Measurements from ENCODE around the gene SLC12A4.
A peak's percentile ranks its signal among the peaks of the same experiment; 100 is the strongest.

Gene SLC12A4

GRCh38 chr16:67950335-67950843 lies 18.0 kb downstream of the SLC12A4 start:
- no peaks in the 10 kb centered on the region for H3K9me3 ChIP-seq (ENCODE audit: control insufficient read depth in 5 of 5, low read length in 5 of 5)
- H3K4me3 ChIP-seq (ENCODE audit: low read depth in 1 of 5, low read length in 5 of 5) = no peak overlapping the region
- H3K9ac ChIP-seq (ENCODE audit: low read length in 5 of 5) = no peak overlapping the region
- no peaks in the 10 kb centered on the region for H3K27me3 ChIP-seq (ENCODE audit: control insufficient read depth in 5 of 5, insufficient read depth in 4 of 5, low read length in 5 of 5)
- peaks cover 0 to 97% (median 95%) of the 10 kb centered on the region in 5 donors for H3K36me3 ChIP-seq (ENCODE audit: control insufficient read depth in 5 of 5, insufficient read depth in 5 of 5, low read length in 5 of 5)
- H3K27ac ChIP-seq (ENCODE audit: low read depth, low read length) = no peak overlapping the region
- peaks cover 8 to 21% (median 20%) of the 10 kb centered on the region in 5 donors for H3K4me1 ChIP-seq (ENCODE audit: control insufficient read depth in 5 of 5, insufficient read depth in 5 of 5, low read length in 5 of 5)

- peaks cover 0 to 97% (median 95%) of the 10 kb centered on the region in 5 donors for H3K36me3 ChIP-seq (ENCODE audit: control insufficient read depth in 5 of 5, insufficient read depth in 5 of 5, low read length in 5 of 5)
- no peaks in the 10 kb centered on the region for H3K9me3 ChIP-seq (ENCODE audit: control insufficient read depth in 5 of 5, low read length in 5 of 5)
- peaks cover 10 to 29% (median 28%) of the 10 kb centered on the region in 5 donors for H3K4me1 ChIP-seq (ENCODE audit: control insufficient read depth in 5 of 5, insufficient read depth in 5 of 5, low read length in 5 of 5)
- H3K4me3 ChIP-seq (ENCODE audit: low read depth in 1 of 5, low read length in 5 of 5) = no peak overlapping the region
- no peak overlapping the region for H3K27ac ChIP-seq (ENCODE audit: low read depth, low read length)
- H3K27me3 ChIP-seq (ENCODE audit: control insufficient read depth in 5 of 5, insufficient read depth in 4 of 5, low read length in 5 of 5) = no peaks in the 10 kb centered on the region
- no peak overlapping the region for H3K9ac ChIP-seq (ENCODE audit: low read length in 5 of 5)
Measured at GRCh38 chr16:67949645-67950044, 18.8 kb downstream of the SLC12A4 start.

GRCh38 chr16:67948015-67948414 lies 20.4 kb downstream of the SLC12A4 start:
- Histone ChIP-seq H3K9me3 (ENCODE audit: control insufficient read depth in 5 of 5, low read length in 5 of 5) (no peaks in the 10 kb centered on the region), H3K27me3 (ENCODE audit: control insufficient read depth in 5 of 5, insufficient read depth in 4 of 5, low read length in 5 of 5) (no peaks in the 10 kb centered on the region), H3K4me3 (ENCODE audit: low read depth in 1 of 5, low read length in 5 of 5) (no peak overlapping the region), H3K36me3 (ENCODE audit: control insufficient read depth in 5 of 5, insufficient read depth in 5 of 5, low read length in 5 of 5) (peaks cover 0 to 98% (median 91%) of the 10 kb centered on the region in 5 donors), H3K4me1 (ENCODE audit: control insufficient read depth in 5 of 5, insufficient read depth in 5 of 5, low read length in 5 of 5) (peaks cover 12 to 45% (median 43%) of the 10 kb centered on the region in 5 donors), H3K27ac (ENCODE audit: low read depth, low read length) (no peak overlapping the region), H3K9ac (ENCODE audit: low read length in 5 of 5) (no peak overlapping the region)

- Histone ChIP-seq H3K4me3 (ENCODE audit: low read depth in 1 of 5, low read length in 5 of 5) (no peak overlapping the region), H3K4me1 (ENCODE audit: control insufficient read depth in 5 of 5, insufficient read depth in 5 of 5, low read length in 5 of 5) (peaks cover 12 to 48% (median 44%) of the 10 kb centered on the region in 5 donors), H3K36me3 (ENCODE audit: control insufficient read depth in 5 of 5, insufficient read depth in 5 of 5, low read length in 5 of 5) (peaks cover 0 to 100% (median 96%) of the 10 kb centered on the region in 5 donors), H3K27me3 (ENCODE audit: control insufficient read depth in 5 of 5, insufficient read depth in 4 of 5, low read length in 5 of 5) (no peaks in the 10 kb centered on the region), H3K9ac (ENCODE audit: low read length in 5 of 5) (no peak overlapping the region), H3K27ac (ENCODE audit: low read depth, low read length) (peak overlapping the region; percentile 16), H3K9me3 (ENCODE audit: control insufficient read depth in 5 of 5, low read length in 5 of 5) (no peaks in the 10 kb centered on the region)
Measured at GRCh38 chr16:67946966-67947558, 21.4 kb downstream of the SLC12A4 start.

- Histone ChIP-seq H3K4me1 (ENCODE audit: control insufficient read depth in 5 of 5, insufficient read depth in 5 of 5, low read length in 5 of 5) (peaks cover 7 to 39% (median 38%) of the 10 kb centered on the region in 5 donors), H3K4me3 (ENCODE audit: low read depth in 1 of 5, low read length in 5 of 5) (no peak overlapping the region), H3K36me3 (ENCODE audit: control insufficient read depth in 5 of 5, insufficient read depth in 5 of 5, low read length in 5 of 5) (peaks cover 0 to 99% (median 95%) of the 10 kb centered on the region in 5 donors), H3K27ac (ENCODE audit: low read depth, low read length) (peak overlapping the region; percentile 16), H3K9me3 (ENCODE audit: control insufficient read depth in 5 of 5, low read length in 5 of 5) (no peaks in the 10 kb centered on the region), H3K27me3 (ENCODE audit: control insufficient read depth in 5 of 5, insufficient read depth in 4 of 5, low read length in 5 of 5) (no peaks in the 10 kb centered on the region), H3K9ac (ENCODE audit: low read length in 5 of 5) (no peak overlapping the region)
Measured at GRCh38 chr16:67946128-67946569, 22.3 kb downstream of the SLC12A4 start.

- Histone ChIP-seq H3K9me3 (ENCODE audit: control insufficient read depth in 5 of 5, low read length in 5 of 5) (no peaks in the 10 kb centered on the region), H3K4me1 (ENCODE audit: control insufficient read depth in 5 of 5, insufficient read depth in 5 of 5, low read length in 5 of 5) (peaks cover 7 to 38% (median 36%) of the 10 kb centered on the region in 5 donors), H3K4me3 (ENCODE audit: low read depth in 1 of 5, low read length in 5 of 5) (no peak overlapping the region), H3K27me3 (ENCODE audit: control insufficient read depth in 5 of 5, insufficient read depth in 4 of 5, low read length in 5 of 5) (no peaks in the 10 kb centered on the region), H3K27ac (ENCODE audit: low read depth, low read length) (peak overlapping the region; percentile 74), H3K9ac (ENCODE audit: low read length in 5 of 5) (peak overlapping the region in 1 of 5 donors; percentile 30), H3K36me3 (ENCODE audit: control insufficient read depth in 5 of 5, insufficient read depth in 5 of 5, low read length in 5 of 5) (peaks cover 0 to 94% (median 90%) of the 10 kb centered on the region in 5 donors)
Measured at GRCh38 chr16:67945392-67945933, 23.0 kb downstream of the SLC12A4 start.

GRCh38 chr16:67944690-67945391 lies 23.6 kb downstream of the SLC12A4 start:
- Histone ChIP-seq H3K27ac (ENCODE audit: low read depth, low read length) (peak overlapping the region; percentile 74), H3K27me3 (ENCODE audit: control insufficient read depth in 5 of 5, insufficient read depth in 4 of 5, low read length in 5 of 5) (no peaks in the 10 kb centered on the region), H3K4me1 (ENCODE audit: control insufficient read depth in 5 of 5, insufficient read depth in 5 of 5, low read length in 5 of 5) (peaks cover 7 to 38% (median 36%) of the 10 kb centered on the region in 5 donors), H3K4me3 (ENCODE audit: low read depth in 1 of 5, low read length in 5 of 5) (no peak overlapping the region), H3K9ac (ENCODE audit: low read length in 5 of 5) (peak overlapping the region in 2 of 5 donors; percentile 25 to 32), H3K36me3 (ENCODE audit: control insufficient read depth in 5 of 5, insufficient read depth in 5 of 5, low read length in 5 of 5) (peaks cover 0 to 93% (median 90%) of the 10 kb centered on the region in 5 donors), H3K9me3 (ENCODE audit: control insufficient read depth in 5 of 5, low read length in 5 of 5) (no peaks in the 10 kb centered on the region)

- H3K27me3 ChIP-seq (ENCODE audit: control insufficient read depth in 5 of 5, insufficient read depth in 4 of 5, low read length in 5 of 5) = no peaks in the 10 kb centered on the region
- H3K27ac ChIP-seq (ENCODE audit: low read depth, low read length) = peak within 1 kb of the TSS; percentile 74
- H3K9ac ChIP-seq (ENCODE audit: low read length in 5 of 5) = peak within 1 kb of the TSS in 2 of 5 donors; percentile 25 to 32
- H3K4me3 ChIP-seq (ENCODE audit: low read depth in 1 of 5, low read length in 5 of 5) = no peak within 1 kb of the TSS
- H3K4me1 ChIP-seq (ENCODE audit: control insufficient read depth in 5 of 5, insufficient read depth in 5 of 5, low read length in 5 of 5) = peaks cover 7 to 38% (median 36%) of the 10 kb centered on the region in 5 donors
- H3K36me3 ChIP-seq (ENCODE audit: control insufficient read depth in 5 of 5, insufficient read depth in 5 of 5, low read length in 5 of 5) = peaks cover 0 to 89% (median 84%) of the 10 kb centered on the region in 5 donors
- no peaks in the 10 kb centered on the region for H3K9me3 ChIP-seq (ENCODE audit: control insufficient read depth in 5 of 5, low read length in 5 of 5)
Measured at GRCh38 chr16:67943619-67944504, 24.6 kb downstream of the SLC12A4 start, which contains the start of gene LCAT. LCAT (minus strand) TSS chr16:67944120; CDS start chr16:67944101, 19 bp downstream.

GRCh38 chr16:67943256-67943618 lies 25.2 kb downstream of the SLC12A4 start:
- no peak overlapping the region for H3K4me3 ChIP-seq (ENCODE audit: low read depth in 1 of 5, low read length in 5 of 5)
- H3K9ac ChIP-seq (ENCODE audit: low read length in 5 of 5) = peak overlapping the region in 1 of 5 donors; percentile 1
- peaks cover 0 to 83% (median 78%) of the 10 kb centered on the region in 5 donors for H3K36me3 ChIP-seq (ENCODE audit: control insufficient read depth in 5 of 5, insufficient read depth in 5 of 5, low read length in 5 of 5)
- H3K4me1 ChIP-seq (ENCODE audit: control insufficient read depth in 5 of 5, insufficient read depth in 5 of 5, low read length in 5 of 5) = peaks cover 7 to 38% (median 36%) of the 10 kb centered on the region in 5 donors
- H3K27me3 ChIP-seq (ENCODE audit: control insufficient read depth in 5 of 5, insufficient read depth in 4 of 5, low read length in 5 of 5) = no peaks in the 10 kb centered on the region
- H3K27ac ChIP-seq (ENCODE audit: low read depth, low read length) = peak overlapping the region; percentile 74
- H3K9me3 ChIP-seq (ENCODE audit: control insufficient read depth in 5 of 5, low read length in 5 of 5) = no peaks in the 10 kb centered on the region
